GM12878 (cell line): ENCODE results near the gene CA7. TPM values are rescaled to one million over a fixed set of nuclear protein-coding genes. Genes with fewer than 3 reads are reported as not detected.

Experiments
- ATAC-seq: fragments of 200-7000 bp; cut with Tn5 transposase; 3 replicates; pipeline ENCODE4 v1.9.1; 2020; ENCODE audit warnings: mild to moderate bottlenecking, moderate library complexity
- BruUV-seq: library from RNA; stranded (reverse); fragments of 400-500 nt; replicated peaks from 2 replicates; lab custom pipeline; 2021; lab: Mats Ljungman, UMichigan
- CTCF ChIA-PET: fragments of 300-600 bp; sonication (Branson Sonifier 250); formaldehyde crosslinking; extraction: SDS; loops from one replicate; lab custom pipeline; 2021; ENCODE audit warnings: inconsistent platforms; lab: Yijun Ruan, JAX
- POLR2A ChIA-PET: fragments of 350-600 bp; formaldehyde crosslinking; extraction: SDS; loops from one replicate; lab custom pipeline; 2021; ENCODE audit warnings: inconsistent platforms; lab: Charles Lee
- RAD21 ChIA-PET: fragments of 300-600 bp; sonication (Branson Sonifier 250); formaldehyde crosslinking; loops from one replicate; lab custom pipeline; 2023; ENCODE audit warnings: antibody characterized with exemption; ENCODE audit not compliant: unreplicated experiment; lab: Charles Lee
- SMC1A ChIA-PET: fragments of 300-600 bp; sonication (Branson Sonifier 250); formaldehyde crosslinking; loops from one replicate; lab custom pipeline; 2023; ENCODE audit not compliant: unreplicated experiment, uncharacterized antibody; lab: Charles Lee
- DNase-seq: peaks from one replicate; pipeline ENCODE4 v3.0.0-alpha.2; 2011; ENCODE audit warnings: low read depth, low spot score
- FAIRE-seq: peaks from 3 replicates; lab custom pipeline; 2011; peaks lifted over from hg19 to GRCh38; lab: Jason Lieb, UNC
- H2AFZ ChIP-seq: 2 replicates; pipeline ENCODE4 v1.6.0; 2011; ENCODE audit warnings: low read depth, low read length, control low read depth; ENCODE audit not compliant: control insufficient read depth
- H3K27ac ChIP-seq: 2 replicates; pipeline ENCODE4 v1.5.1; 2011; ENCODE audit warnings: control low read depth; ENCODE audit not compliant: control insufficient read depth, insufficient read depth
- H3K27me3 ChIP-seq, 2 experiments: replicated peaks in 1 of 2; 2 replicates each; pipeline versions ENCODE4 v1.6.0 to v1.6.1; 2011; ENCODE audit warnings: low read length in 1 of 2; ENCODE audit not compliant: control insufficient read depth in 2 of 2, insufficient read depth in 2 of 2
- H3K36me3 ChIP-seq, 2 experiments: 2 replicates each; pipeline ENCODE4 v1.5.1; 2011; ENCODE audit warnings: low read length in 1 of 2; ENCODE audit not compliant: control insufficient read depth in 2 of 2, insufficient read depth in 2 of 2
- H3K4me1 ChIP-seq: 2 replicates; pipeline ENCODE4 v1.6.1; 2011; ENCODE audit warnings: mild to moderate bottlenecking, low read length, moderate library complexity, mixed read lengths; ENCODE audit not compliant: control insufficient read depth, insufficient read depth
- H3K4me2 ChIP-seq: 2 replicates; pipeline ENCODE4 v1.6.0; 2011; ENCODE audit warnings: control low read depth; ENCODE audit not compliant: control insufficient read depth, insufficient read depth
- H3K4me3 ChIP-seq: fragments of 200-600 bp; sonication (generic); 2 replicates; pipeline ENCODE4 v1.5.1; 2016
- H3K79me2 ChIP-seq: 2 replicates; pipeline ENCODE4 v1.6.0; 2011; ENCODE audit warnings: low read length; ENCODE audit not compliant: control insufficient read depth, insufficient read depth
- H3K9ac ChIP-seq: 2 replicates; pipeline ENCODE4 v1.8.0; 2011; ENCODE audit warnings: low read length, control low read depth, mixed read lengths; ENCODE audit not compliant: control insufficient read depth, insufficient read depth
- H3K9me3 ChIP-seq: replicated peaks from 3 replicates; pipeline ENCODE4 v1.5.1; 2011; ENCODE audit warnings: mild to moderate bottlenecking, low read length; ENCODE audit not compliant: control insufficient read depth, insufficient read depth
- H4K20me1 ChIP-seq: 2 replicates; pipeline ENCODE4 v1.6.0; 2011; ENCODE audit not compliant: control insufficient read depth, insufficient read depth
- CREB1 ChIP-seq: IDR thresholded peaks from 2 replicates; pipeline ENCODE4 v1.6.1; 2012; ENCODE audit warnings: low read depth, mild to moderate bottlenecking, inconsistent platforms
- ETV6 ChIP-seq, 2 experiments: fragments of 450-650 bp in 1 of 2; IDR thresholded peaks in 1 of 2; conservative IDR thresholded peaks in 1 of 2; 2 replicates each; pipeline ENCODE4 v1.6.1; 2014; ENCODE audit warnings: antibody characterized with exemption in 1 of 2, borderline replicate concordance in 1 of 2, low read depth in 1 of 2, mild to moderate bottlenecking in 1 of 2, moderate library complexity in 1 of 2
- SPI1 ChIP-seq: IDR thresholded peaks from 2 replicates; pipeline ENCODE4 v1.6.1; 2011; ENCODE audit warnings: low read depth, mild to moderate bottlenecking, low read length, moderate library complexity, borderline replicate concordance; ENCODE audit not compliant: insufficient read depth
- WGBS: methylation state at CpG from one replicate; pipeline ENCODE4 v1.1.6; 2016; ENCODE audit warnings: low lambda C conversion rate; ENCODE audit not compliant: insufficient replicate concordance, insufficient coverage; ENCODE audit errors: missing lambda C conversion rate; 5-methylcytosine and 5-hydroxymethylcytosine counted together
- in situ Hi-C: fragments of 300-500 bp; cut with MboI; formaldehyde crosslinking; loops from 9 replicates; pipeline ENCODE4 v1.14.3; 2018; ENCODE audit warnings: mixed read lengths
- intact Hi-C: fragments of 100-400 bp; cut with micrococcal nuclease; formaldehyde crosslinking; loops from one replicate; pipeline ENCODE4 v1.14.2; 2022; ENCODE audit not compliant: unreplicated experiment
- polyA plus RNA-seq, 11 experiments: library from polyadenylated mRNA; depleted of rRNA in 4 of 11; unstranded in 6 of 11; stranded (reverse) in 5 of 11; fragments of >200 nt; fragmentation: Nextera tagmentation in 4 of 11; fragmentation: Illumina TruSeq in 1 of 11; extraction: Ambion mirVana in 4 of 11; extraction: Trizol in 1 of 11; gene quantifications; 1 replicate in 1 of 11; 2 replicates in 10 of 11; pipeline versions ENCODE4 v1.2.1 to v1.2.3, GENCODE V29; 2011 to 2016; ENCODE audit warnings: inconsistent platforms in 2 of 11, missing spikeins in 2 of 11, low read depth in 1 of 11
- total RNA-seq, 4 experiments: library from RNA; depleted of rRNA in 3 of 4; stranded (reverse); fragments of >200 nt in 3 of 4; fragmentation: Illumina TruSeq in 1 of 4; extraction: Trizol in 1 of 4; gene quantifications; 2 replicates each; pipeline versions ENCODE4 v1.2.1 to v1.2.3, GENCODE V29; 2013 to 2021
- TF ChIP-seq, protein P1 (sequence below): IDR thresholded peaks from 2 replicates; pipeline ENCODE4 v1.6.1; 2012; ENCODE audit warnings: mild to moderate bottlenecking, low read depth, low read length
- TF ChIP-seq, protein P2 (sequence below): IDR thresholded peaks from 2 replicates; pipeline ENCODE4 v1.6.1; 2011; ENCODE audit warnings: borderline replicate concordance, low read depth, mild to moderate bottlenecking, moderate library complexity, low read length; ENCODE audit not compliant: insufficient read depth, poor library complexity, severe bottlenecking

Gene CA7
- total and polyA plus RNA-seq, 10 of the 15 experiments (the other 5 are each of a cell fraction or from before 2014, with no cell fraction given): 0.04 TPM; not detected in 9

DNA sequence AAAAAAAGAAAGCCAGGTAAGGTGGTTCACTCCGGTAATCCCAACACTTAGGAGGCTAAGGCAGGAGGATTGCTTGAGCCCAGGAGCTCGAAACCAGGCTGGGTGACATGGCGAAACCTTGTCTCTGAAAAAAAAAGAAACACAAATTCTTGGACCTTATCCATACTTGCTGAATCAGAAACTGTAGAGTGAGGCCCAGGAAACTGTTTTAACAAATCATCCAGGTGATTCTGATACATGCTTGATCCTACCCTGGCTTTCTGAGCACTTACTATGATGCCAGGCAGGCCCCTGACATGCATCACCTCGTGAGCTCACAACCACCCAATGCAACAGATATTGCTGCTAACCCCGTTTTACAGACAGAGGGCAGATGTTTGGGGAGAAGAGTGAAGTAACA is 9.5 kb upstream of the CA7 start (continued):
- TF ChIP-seq, protein P1, sequence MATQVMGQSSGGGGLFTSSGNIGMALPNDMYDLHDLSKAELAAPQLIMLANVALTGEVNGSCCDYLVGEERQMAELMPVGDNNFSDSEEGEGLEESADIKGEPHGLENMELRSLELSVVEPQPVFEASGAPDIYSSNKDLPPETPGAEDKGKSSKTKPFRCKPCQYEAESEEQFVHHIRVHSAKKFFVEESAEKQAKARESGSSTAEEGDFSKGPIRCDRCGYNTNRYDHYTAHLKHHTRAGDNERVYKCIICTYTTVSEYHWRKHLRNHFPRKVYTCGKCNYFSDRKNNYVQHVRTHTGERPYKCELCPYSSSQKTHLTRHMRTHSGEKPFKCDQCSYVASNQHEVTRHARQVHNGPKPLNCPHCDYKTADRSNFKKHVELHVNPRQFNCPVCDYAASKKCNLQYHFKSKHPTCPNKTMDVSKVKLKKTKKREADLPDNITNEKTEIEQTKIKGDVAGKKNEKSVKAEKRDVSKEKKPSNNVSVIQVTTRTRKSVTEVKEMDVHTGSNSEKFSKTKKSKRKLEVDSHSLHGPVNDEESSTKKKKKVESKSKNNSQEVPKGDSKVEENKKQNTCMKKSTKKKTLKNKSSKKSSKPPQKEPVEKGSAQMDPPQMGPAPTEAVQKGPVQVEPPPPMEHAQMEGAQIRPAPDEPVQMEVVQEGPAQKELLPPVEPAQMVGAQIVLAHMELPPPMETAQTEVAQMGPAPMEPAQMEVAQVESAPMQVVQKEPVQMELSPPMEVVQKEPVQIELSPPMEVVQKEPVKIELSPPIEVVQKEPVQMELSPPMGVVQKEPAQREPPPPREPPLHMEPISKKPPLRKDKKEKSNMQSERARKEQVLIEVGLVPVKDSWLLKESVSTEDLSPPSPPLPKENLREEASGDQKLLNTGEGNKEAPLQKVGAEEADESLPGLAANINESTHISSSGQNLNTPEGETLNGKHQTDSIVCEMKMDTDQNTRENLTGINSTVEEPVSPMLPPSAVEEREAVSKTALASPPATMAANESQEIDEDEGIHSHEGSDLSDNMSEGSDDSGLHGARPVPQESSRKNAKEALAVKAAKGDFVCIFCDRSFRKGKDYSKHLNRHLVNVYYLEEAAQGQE: no peak

DNA sequence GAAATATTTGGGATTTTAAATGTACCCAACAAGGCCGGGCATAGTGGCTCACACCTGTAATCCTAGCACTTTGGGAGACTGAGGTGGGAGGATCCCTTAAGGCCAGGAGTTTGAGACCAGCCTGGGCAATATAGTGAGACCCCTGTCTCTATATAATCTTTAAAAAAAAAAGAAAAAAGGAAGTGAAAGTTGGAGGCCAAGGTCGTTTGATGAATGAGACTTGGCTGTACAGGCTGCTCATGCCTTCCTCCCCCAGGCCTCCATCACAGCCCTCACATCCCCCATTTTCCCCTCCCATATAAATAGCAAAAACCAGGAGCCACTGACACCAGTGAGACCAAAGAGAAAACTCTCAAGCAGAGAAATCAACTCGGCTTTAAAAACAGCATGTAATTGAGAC is 3.3 kb upstream of the CA7 start:
- Histone ChIP-seq H3K4me2 (no peak overlapping the region), H3K4me3 (no peak overlapping the region), H4K20me1 (no peaks in the 10 kb centered on the region), H3K36me3 (no peaks in the 10 kb centered on the region), H3K9me3 (no peaks in the 10 kb centered on the region)
- 12% methylated on average over 3 of the region's 3 CpGs for WGBS
- CTCF ChIA-PET: interaction anchor here (1.5 to 3.2 kb wide), 2 partner anchors 10 to 27 kb away, joined by 6 to 26 read pairs; partner anchors contain the start of gene NAE1
- no peak for DNase-seq
- ATAC-seq: peak; percentile 36; the same call in 1 of the 3 replicates
- no peak for TF ChIP-seq ETV6 (conservative IDR thresholded peaks at IDR 0.05 in 1 of 2, IDR thresholded peaks at IDR 0.05 in 1 of 2; ENCODE audit: borderline replicate concordance in 1 of 2, low read depth in 1 of 2)
- peak; percentile 58; the same call in 1 of the 2 replicates for TF ChIP-seq SPI1
- no peak for TF ChIP-seq CREB1
- TF ChIP-seq, protein P2, sequence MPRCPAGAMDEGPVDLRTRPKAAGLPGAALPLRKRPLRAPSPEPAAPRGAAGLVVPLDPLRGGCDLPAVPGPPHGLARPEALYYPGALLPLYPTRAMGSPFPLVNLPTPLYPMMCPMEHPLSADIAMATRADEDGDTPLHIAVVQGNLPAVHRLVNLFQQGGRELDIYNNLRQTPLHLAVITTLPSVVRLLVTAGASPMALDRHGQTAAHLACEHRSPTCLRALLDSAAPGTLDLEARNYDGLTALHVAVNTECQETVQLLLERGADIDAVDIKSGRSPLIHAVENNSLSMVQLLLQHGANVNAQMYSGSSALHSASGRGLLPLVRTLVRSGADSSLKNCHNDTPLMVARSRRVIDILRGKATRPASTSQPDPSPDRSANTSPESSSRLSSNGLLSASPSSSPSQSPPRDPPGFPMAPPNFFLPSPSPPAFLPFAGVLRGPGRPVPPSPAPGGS: no peak
- TF ChIP-seq, all 136 proteins: peak for 1
- POLR2A ChIA-PET: no interaction called here
- intact Hi-C loops (no loop called here), in situ Hi-C loops (no loop called here)
- H3K27ac ChIP-seq: no peak overlapping the region
- peaks cover 0 to 8% of the 10 kb centered on the region in 2 experiments; a peak in 3 of 4 replicates for H3K27me3 ChIP-seq
- no peak overlapping the region for H2AFZ ChIP-seq
- RAD21 ChIA-PET: no interaction called here
- H3K4me1 ChIP-seq: no peaks in the 10 kb centered on the region
- FAIRE-seq: no peak
- no TSS peak for BruUV-seq
- no peak overlapping the region for H3K9ac ChIP-seq
- SMC1A ChIA-PET: no interaction called here
- no peaks in the 10 kb centered on the region for H3K79me2 ChIP-seq
